Measurements from ENCODE around the gene RNF141.
A peak's percentile ranks its signal among the peaks of the same experiment; 100 is the strongest.

The RNF141 gene

DNA sequence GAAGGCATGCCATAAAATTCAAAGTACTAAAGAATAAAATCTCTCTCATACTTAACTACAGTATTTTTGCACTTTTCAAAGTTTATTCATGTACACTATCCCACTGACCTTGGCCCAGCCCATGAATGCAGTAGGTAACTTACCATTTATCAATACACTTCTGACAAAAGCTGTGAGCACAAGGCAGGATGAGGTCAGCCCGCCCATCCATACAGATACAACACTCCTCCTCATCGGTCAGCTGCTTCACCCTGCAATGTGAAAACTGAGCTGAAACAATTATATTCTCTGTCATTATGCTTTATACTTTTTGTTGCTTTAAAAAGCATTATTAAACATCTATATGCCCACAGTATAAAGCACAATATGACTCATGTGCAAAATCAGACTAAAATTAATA lies 22.1 kb downstream of the RNF141 start (continued):
- TF ChIP-seq REST (tag by site-specific recombination; IDR thresholded peaks at IDR 0.05) (no peak), ZNF843 (tag by site-specific recombination; IDR thresholded peaks at IDR 0.05) (no peak), PRDM6 (tag by site-specific recombination; IDR thresholded peaks at IDR 0.05) (no peak), ZNF112 (tag by site-specific recombination; IDR thresholded peaks at IDR 0.05) (no peak), ZNF121 (tag by site-specific recombination; IDR thresholded peaks at IDR 0.05) (no peak)
- TF ChIP-seq, protein P1, sequence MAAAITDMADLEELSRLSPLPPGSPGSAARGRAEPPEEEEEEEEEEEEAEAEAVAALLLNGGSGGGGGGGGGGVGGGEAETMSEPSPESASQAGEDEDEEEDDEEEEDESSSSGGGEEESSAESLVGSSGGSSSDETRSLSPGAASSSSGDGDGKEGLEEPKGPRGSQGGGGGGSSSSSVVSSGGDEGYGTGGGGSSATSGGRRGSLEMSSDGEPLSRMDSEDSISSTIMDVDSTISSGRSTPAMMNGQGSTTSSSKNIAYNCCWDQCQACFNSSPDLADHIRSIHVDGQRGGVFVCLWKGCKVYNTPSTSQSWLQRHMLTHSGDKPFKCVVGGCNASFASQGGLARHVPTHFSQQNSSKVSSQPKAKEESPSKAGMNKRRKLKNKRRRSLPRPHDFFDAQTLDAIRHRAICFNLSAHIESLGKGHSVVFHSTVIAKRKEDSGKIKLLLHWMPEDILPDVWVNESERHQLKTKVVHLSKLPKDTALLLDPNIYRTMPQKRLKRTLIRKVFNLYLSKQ (tag by site-specific recombination; IDR thresholded peaks at IDR 0.05; ENCODE audit: borderline replicate concordance), result no peak

DNA sequence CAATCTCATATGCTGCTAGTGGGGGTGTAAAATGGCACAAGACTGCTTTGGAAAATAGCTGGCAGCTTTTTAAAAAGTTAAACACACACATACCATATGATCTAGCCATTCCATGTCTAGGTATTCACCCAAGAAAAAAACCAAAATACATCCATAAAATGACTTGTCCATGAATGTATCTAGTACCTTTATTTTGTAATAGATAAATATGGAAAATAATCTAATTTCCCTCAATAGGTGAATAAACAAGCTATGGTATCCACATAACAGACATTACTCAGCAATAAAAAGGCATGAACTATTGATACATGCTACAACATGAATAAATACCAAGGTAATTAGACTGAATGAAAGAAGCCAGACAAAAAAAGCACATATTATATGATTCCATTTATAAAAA lies 22.9 kb downstream of the RNF141 start:
- H3K9me3 ChIP-seq (ENCODE audit: control insufficient read depth, insufficient read depth, low read depth, low read length), result no peaks in the 10 kb centered on the region
- no peak overlapping the region for H3K27ac ChIP-seq (ENCODE audit: extremely low read depth, low read depth, low read length)
- peaks cover 0 to 35% of the 10 kb centered on the region in 2 experiments; a peak in 1 of 3 replicates for H3K36me3 ChIP-seq (ENCODE audit: control insufficient read depth in 2 of 2, insufficient read depth in 1 of 2, low read length in 2 of 2)
- no peaks in the 10 kb centered on the region for H3K4me1 ChIP-seq (ENCODE audit: control insufficient read depth, insufficient read depth, low read length)
- CTCF ChIA-PET, result interaction anchor here (1.0 kb wide), 1 partner anchor 23 kb away, joined by 3 read pairs; the partner anchor contains the start of gene RNF141
- TF ChIP-seq ZNF473 (tag by site-specific recombination; IDR thresholded peaks at IDR 0.05) (no peak), ZFP37 (tag by site-specific recombination; IDR thresholded peaks at IDR 0.05) (no peak), HOXC10 (CRISPR knock-in tag; IDR thresholded peaks at IDR 0.05) (no peak), ZNF37A (tag by site-specific recombination; IDR thresholded peaks at IDR 0.05) (no peak), ZBTB20 (tag by site-specific recombination; IDR thresholded peaks at IDR 0.05) (no peak), ZNF768 (tag by site-specific recombination; IDR thresholded peaks at IDR 0.05) (no peak), ZNF600 (tag by site-specific recombination; IDR thresholded peaks at IDR 0.05) (no peak)
- H3K4me3 ChIP-seq (ENCODE audit: low read depth, low read length), result no peak overlapping the region
- POLR2A ChIA-PET, result no interaction called here

DNA sequence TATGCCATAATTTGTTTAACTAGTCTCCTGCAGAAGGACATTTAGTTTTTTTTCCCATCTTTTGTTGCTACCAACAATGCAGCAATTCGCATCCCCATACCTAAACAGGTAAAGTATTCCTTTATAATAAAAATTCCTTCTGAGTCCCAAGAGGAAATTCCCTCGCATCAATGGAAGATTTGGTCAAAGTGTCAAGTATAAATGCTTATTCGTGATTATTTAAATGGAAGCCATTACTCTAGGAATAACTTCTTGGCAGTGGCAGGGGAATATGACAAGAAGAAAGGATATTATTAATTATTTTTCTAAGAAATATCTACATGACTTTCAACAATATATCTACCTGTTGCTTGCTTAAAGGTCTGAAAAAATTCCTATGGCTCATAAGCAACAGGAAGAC lies 25.6 kb downstream of the RNF141 start:
- POLR2A ChIA-PET, result no interaction called here

GRCh38 chr11:10514709-10515108 lies 26.3 kb downstream of the RNF141 start:
- Histone ChIP-seq H3K9me3 (ENCODE audit: control insufficient read depth, insufficient read depth, low read depth, low read length) (no peaks in the 10 kb centered on the region), H3K36me3 (ENCODE audit: control insufficient read depth in 2 of 2, insufficient read depth in 1 of 2, low read length in 2 of 2) (peaks cover 0 to 8% of the 10 kb centered on the region in 2 experiments; a peak in 1 of 3 replicates), H3K4me3 (ENCODE audit: low read depth, low read length) (no peak overlapping the region), H3K4me1 (ENCODE audit: control insufficient read depth, insufficient read depth, low read length) (no peaks in the 10 kb centered on the region), H3K27ac (ENCODE audit: extremely low read depth, low read depth, low read length) (no peak overlapping the region)
- TF ChIP-seq ZNF121 (tag by site-specific recombination; IDR thresholded peaks at IDR 0.05) (no peak), ZBTB49 (tag by site-specific recombination; IDR thresholded peaks at IDR 0.05; ENCODE audit: low read depth) (no peak), SALL2 (tag by site-specific recombination; IDR thresholded peaks at IDR 0.05; ENCODE audit: borderline replicate concordance) (no peak), GLI4 (tag by site-specific recombination; IDR thresholded peaks at IDR 0.05) (no peak), ZNF266 (tag by site-specific recombination; IDR thresholded peaks at IDR 0.05; ENCODE audit: low read depth) (no peak), ZBTB8A (tag by site-specific recombination; IDR thresholded peaks at IDR 0.05) (no peak)
- ChIA-PET CTCF (interaction anchor here (0.5 to 0.7 kb wide), 2 partner anchors 26 to 139 kb away, joined by 3 read pairs; partner anchors contain the start of gene RNF141), POLR2A (no interaction called here)

More for the DNA sequence above, 25.6 kb downstream of the RNF141 start:
- H3K27ac ChIP-seq (ENCODE audit: extremely low read depth, low read depth, low read length), result no peak overlapping the region
- no peaks in the 10 kb centered on the region for H3K9me3 ChIP-seq (ENCODE audit: control insufficient read depth, insufficient read depth, low read depth, low read length)
- H3K4me3 ChIP-seq (ENCODE audit: low read depth, low read length), result no peak overlapping the region
- no peak for TF ChIP-seq HOXD13 (CRISPR knock-in tag; IDR thresholded peaks at IDR 0.05; ENCODE audit: borderline replicate concordance)
- TF ChIP-seq WT1 (tag by site-specific recombination; IDR thresholded peaks at IDR 0.05), result no peak
- TF ChIP-seq SCRT2 (tag by site-specific recombination; IDR thresholded peaks at IDR 0.05), result peak; percentile 29; the same call in 1 of the 2 replicates
- peaks cover 0 to 13% of the 10 kb centered on the region in 2 experiments; a peak in 1 of 3 replicates for H3K36me3 ChIP-seq (ENCODE audit: control insufficient read depth in 2 of 2, insufficient read depth in 1 of 2, low read length in 2 of 2)
- no peaks in the 10 kb centered on the region for H3K4me1 ChIP-seq (ENCODE audit: control insufficient read depth, insufficient read depth, low read length)
- CTCF ChIA-PET, result interaction anchor here (0.6 to 0.7 kb wide), 3 partner anchors 89 to 139 kb away, joined by 3 read pairs; no protein-coding TSS in a partner anchor
